Loucy (cell line): ENCODE measurements around the gene SCN8A.

Experiments
- H2AFZ ChIP-seq: fragments of 200-600 bp; sonication (generic); 2 replicates; pipeline ENCODE4 v1.6.0; 2016; ENCODE audit warnings: antibody characterized with exemption, mild to moderate bottlenecking, low read length, moderate library complexity
- H3F3A ChIP-seq: fragments of 200-600 bp; 2 replicates; pipeline ENCODE4 v1.6.0; 2016; ENCODE audit warnings: antibody characterized with exemption, low read depth, mild to moderate bottlenecking
- H3K27me3 ChIP-seq: fragments of 200-600 bp; sonication (generic); 2 replicates; pipeline ENCODE4 v1.6.1; 2014; ENCODE audit warnings: low read length, mild to moderate bottlenecking; ENCODE audit not compliant: insufficient read depth, poor library complexity, severe bottlenecking
- H3K36me3 ChIP-seq: fragments of 200-600 bp; sonication (generic); 2 replicates; pipeline ENCODE4 v1.6.1; 2016; ENCODE audit warnings: low read length; ENCODE audit not compliant: insufficient read depth
- H3K4me1 ChIP-seq: fragments of 200-600 bp; sonication (generic); 2 replicates; pipeline ENCODE4 v1.5.1; 2014; ENCODE audit warnings: low read length, mild to moderate bottlenecking; ENCODE audit not compliant: insufficient read depth, poor library complexity, severe bottlenecking
- H3K4me2 ChIP-seq: fragments of 200-600 bp; sonication (generic); 2 replicates; pipeline ENCODE4 v1.6.0; 2014; ENCODE audit warnings: antibody characterized with exemption, low read length, low read depth, mild to moderate bottlenecking; ENCODE audit not compliant: poor library complexity, severe bottlenecking
- H3K4me3 ChIP-seq: fragments of 200-600 bp; sonication (generic); 2 replicates; pipeline ENCODE4 v1.5.1; 2014; ENCODE audit warnings: low read length, mild to moderate bottlenecking, mixed read lengths; ENCODE audit not compliant: poor library complexity, severe bottlenecking
- H3K79me2 ChIP-seq: fragments of 200-600 bp; sonication (generic); 2 replicates; pipeline ENCODE4 v1.6.1; 2014; ENCODE audit warnings: low read length; ENCODE audit not compliant: insufficient read depth
- H3K9ac ChIP-seq: fragments of 200-600 bp; sonication (generic); 2 replicates; pipeline ENCODE4 v1.6.0; 2014; ENCODE audit warnings: mild to moderate bottlenecking, low read depth, low read length, moderate library complexity; ENCODE audit not compliant: poor library complexity, severe bottlenecking
- H3K9me2 ChIP-seq: fragments of 200-600 bp; sonication (generic); replicated peaks from 2 replicates; pipeline ENCODE4 v1.6.1; 2016; ENCODE audit warnings: low read depth, low read length, mixed read lengths
- H3K9me3 ChIP-seq: fragments of 200-600 bp; sonication (generic); 2 replicates; pipeline ENCODE4 v1.6.1; 2014; ENCODE audit warnings: mild to moderate bottlenecking, antibody characterized with exemption, low read length, low read depth; ENCODE audit not compliant: insufficient read depth
- H4K20me1 ChIP-seq: fragments of 200-600 bp; sonication (generic); 2 replicates; pipeline ENCODE4 v1.6.0; 2014; ENCODE audit warnings: antibody characterized with exemption, low read length, mild to moderate bottlenecking; ENCODE audit not compliant: insufficient read depth, poor library complexity, severe bottlenecking
- EZH2phosphoT487 ChIP-seq: fragments of 200-600 bp; IDR thresholded peaks from 2 replicates; pipeline ENCODE4 v1.6.1; 2018; ENCODE audit warnings: antibody characterized with exemption, mild to moderate bottlenecking, moderate library complexity, borderline replicate concordance
- TF ChIP-seq, protein P1 (sequence below): fragments of 200-600 bp; sonication (generic); conservative IDR thresholded peaks from 2 replicates; pipeline ENCODE4 v1.5.1; 2014; ENCODE audit warnings: mild to moderate bottlenecking, antibody characterized with exemption, low read length

SCN8A gene

DNA sequence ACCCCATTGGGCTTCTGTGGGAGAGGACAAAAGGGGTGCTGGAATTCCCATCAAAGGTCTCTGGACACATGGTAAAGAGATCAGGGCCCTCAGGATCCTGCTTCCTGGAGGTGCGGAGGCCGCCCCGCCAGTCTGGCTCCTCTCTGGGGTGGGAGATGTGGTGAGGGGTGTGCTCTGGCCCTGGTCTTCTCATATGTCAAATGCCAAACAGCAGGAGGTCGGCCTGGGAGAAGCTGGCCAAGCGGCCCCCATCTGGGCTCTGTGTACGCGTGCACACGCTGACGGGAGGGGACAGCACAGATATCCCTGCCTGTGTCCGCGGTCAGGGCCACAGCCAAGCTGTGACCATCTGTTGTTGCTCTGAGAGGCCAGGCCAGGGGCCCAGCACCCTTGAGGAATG is 243.4 kb downstream of the SCN8A start:
- Histone ChIP-seq H3K9ac (no peak overlapping the region), H2AFZ (no peak overlapping the region), H3K9me3 (no peaks in the 10 kb centered on the region), H3K4me1 (peaks cover 4% of the 10 kb centered on the region), H4K20me1 (no peaks in the 10 kb centered on the region), H3K36me3 (no peaks in the 10 kb centered on the region), H3K27me3 (no peaks in the 10 kb centered on the region), H3K9me2 (no peaks in the 10 kb centered on the region), H3K4me2 (no peak overlapping the region), H3K4me3 (no peak overlapping the region), H3F3A (no peaks in the 10 kb centered on the region), H3K79me2 (no peaks in the 10 kb centered on the region)
- no peak for TF ChIP-seq EZH2phosphoT487
- TF ChIP-seq, protein P1, sequence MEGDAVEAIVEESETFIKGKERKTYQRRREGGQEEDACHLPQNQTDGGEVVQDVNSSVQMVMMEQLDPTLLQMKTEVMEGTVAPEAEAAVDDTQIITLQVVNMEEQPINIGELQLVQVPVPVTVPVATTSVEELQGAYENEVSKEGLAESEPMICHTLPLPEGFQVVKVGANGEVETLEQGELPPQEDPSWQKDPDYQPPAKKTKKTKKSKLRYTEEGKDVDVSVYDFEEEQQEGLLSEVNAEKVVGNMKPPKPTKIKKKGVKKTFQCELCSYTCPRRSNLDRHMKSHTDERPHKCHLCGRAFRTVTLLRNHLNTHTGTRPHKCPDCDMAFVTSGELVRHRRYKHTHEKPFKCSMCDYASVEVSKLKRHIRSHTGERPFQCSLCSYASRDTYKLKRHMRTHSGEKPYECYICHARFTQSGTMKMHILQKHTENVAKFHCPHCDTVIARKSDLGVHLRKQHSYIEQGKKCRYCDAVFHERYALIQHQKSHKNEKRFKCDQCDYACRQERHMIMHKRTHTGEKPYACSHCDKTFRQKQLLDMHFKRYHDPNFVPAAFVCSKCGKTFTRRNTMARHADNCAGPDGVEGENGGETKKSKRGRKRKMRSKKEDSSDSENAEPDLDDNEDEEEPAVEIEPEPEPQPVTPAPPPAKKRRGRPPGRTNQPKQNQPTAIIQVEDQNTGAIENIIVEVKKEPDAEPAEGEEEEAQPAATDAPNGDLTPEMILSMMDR = no peak

DNA sequence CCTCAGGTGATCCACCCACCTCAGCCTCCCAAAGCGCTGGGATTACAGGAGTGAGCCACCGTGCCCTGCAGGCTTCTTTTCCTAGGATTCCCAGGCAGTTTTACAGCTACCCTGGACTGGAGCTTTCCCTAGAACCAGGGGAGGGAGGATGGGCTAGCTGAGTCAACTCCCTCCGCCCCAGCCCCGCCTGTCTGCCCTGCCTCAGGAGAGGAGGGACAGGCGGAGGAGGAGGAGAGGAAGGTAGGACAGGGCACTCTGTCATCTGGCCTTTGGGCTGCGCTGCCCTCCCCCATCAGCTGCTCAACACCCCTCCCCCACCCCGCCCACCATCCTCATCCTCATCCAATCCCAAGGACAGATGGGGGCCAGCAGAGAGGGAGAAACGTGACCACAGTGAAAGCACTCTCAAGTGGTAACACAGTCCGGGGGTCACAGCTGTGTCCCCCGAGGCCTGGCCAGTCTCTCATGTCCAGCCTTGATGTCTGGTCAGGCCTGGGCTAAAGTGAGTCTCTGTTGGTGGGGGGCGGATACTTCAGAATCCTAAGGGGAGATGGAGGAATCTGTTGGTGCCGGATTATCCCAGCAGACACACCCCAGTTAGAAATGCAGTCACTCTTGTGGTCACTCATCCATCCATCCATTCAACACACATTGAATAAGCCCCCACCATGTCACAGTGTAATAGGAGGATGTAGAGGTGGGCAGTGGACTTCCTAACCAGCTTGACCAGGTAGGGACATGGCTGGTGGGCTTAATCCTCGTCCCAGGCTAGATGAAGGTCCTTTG is 245.2 kb downstream of the SCN8A start:
- no peak overlapping the region for H3K4me3 ChIP-seq
- no peaks in the 10 kb centered on the region for H3K9me2 ChIP-seq
- H3K36me3 ChIP-seq = no peaks in the 10 kb centered on the region
- no peak overlapping the region for H3K9ac ChIP-seq
- no peak for TF ChIP-seq EZH2phosphoT487
- TF ChIP-seq, protein P1 = no peak
- no peaks in the 10 kb centered on the region for H3K79me2 ChIP-seq
- H3K27me3 ChIP-seq = no peaks in the 10 kb centered on the region
- H3K9me3 ChIP-seq = no peaks in the 10 kb centered on the region
- H3K4me1 ChIP-seq = peaks cover 4% of the 10 kb centered on the region
- H3F3A ChIP-seq = no peaks in the 10 kb centered on the region
- H3K4me2 ChIP-seq = no peak overlapping the region
- no peaks in the 10 kb centered on the region for H4K20me1 ChIP-seq
- H2AFZ ChIP-seq = no peak overlapping the region

DNA sequence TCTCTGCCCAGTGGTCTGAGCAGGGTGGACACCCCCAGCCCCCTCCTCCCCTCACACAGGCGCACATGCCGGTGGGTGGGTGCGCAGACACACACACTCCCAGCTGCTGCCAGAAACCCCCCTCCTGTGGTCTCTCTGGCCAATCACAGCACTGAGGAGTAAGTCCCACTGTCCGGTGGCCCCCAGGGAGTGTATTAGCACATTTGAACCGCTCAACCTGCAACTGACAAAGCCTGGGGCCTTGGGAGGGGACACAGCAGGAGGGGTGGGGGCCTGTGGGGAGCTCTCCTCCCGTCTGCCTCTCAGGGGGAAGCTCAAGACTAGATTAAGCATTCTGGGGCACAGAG is 245.8 kb downstream of the SCN8A start:
- Histone ChIP-seq H3K9ac (no peak overlapping the region), H3K27me3 (no peaks in the 10 kb centered on the region), H2AFZ (no peak overlapping the region), H3K9me2 (no peaks in the 10 kb centered on the region), H4K20me1 (no peaks in the 10 kb centered on the region), H3K4me1 (peaks cover 4% of the 10 kb centered on the region), H3K4me2 (no peak overlapping the region), H3F3A (no peaks in the 10 kb centered on the region), H3K79me2 (no peaks in the 10 kb centered on the region), H3K4me3 (no peak overlapping the region), H3K9me3 (no peaks in the 10 kb centered on the region), H3K36me3 (no peaks in the 10 kb centered on the region)
- no peak for TF ChIP-seq EZH2phosphoT487
- TF ChIP-seq, protein P1 = no peak
